ENCODE measurements around the gene LARGE1. TPM values are rescaled to one million over a fixed set of nuclear protein-coding genes. Genes with fewer than 3 reads are reported as not detected.

LARGE1 gene
- total and polyA plus RNA-seq, 2 of the 8 experiments (the other 6 are each of a cell fraction or from before 2014, with no cell fraction given) = 43.7 to 83.0 TPM

DNA sequence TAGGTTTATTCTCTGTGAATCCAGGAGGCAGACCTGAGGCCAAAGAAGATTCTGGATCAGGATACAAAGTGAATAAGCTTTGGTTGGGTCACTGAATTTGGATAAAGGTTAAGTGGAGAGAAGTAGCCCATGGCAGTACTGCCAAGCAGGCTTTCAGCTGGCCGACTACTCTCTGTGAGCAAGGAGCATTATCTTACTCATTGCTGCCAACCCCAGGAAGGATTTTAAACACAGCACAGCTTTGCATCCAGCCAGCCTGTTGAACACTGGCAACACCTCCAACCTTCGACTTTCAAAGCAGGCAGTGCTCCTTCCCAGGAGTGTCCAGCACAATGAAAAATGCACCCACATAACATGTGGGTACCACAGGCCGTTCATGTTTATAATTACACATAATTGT, 498.4 kb downstream of the LARGE1 start:
- WGBS, 2 experiments (ENCODE audit: extremely low coverage in 1 of 2, insufficient coverage in 1 of 2, insufficient read length in 1 of 2, insufficient replicate concordance in 2 of 2, low coverage in 1 of 2, low lambda C conversion rate in 2 of 2, missing lambda C conversion rate in 1 of 2) = 92% methylated on average over 3 of the region's 3 CpGs; no CpG with 5 or more reads in 1 of the 2 experiments
- TF ChIP-seq CHD1 (IDR thresholded peaks at IDR 0.05; ENCODE audit: low read depth, low read length) = no peak
- no peak for TF ChIP-seq ZNF274 (IDR thresholded peaks at IDR 0.05; ENCODE audit: borderline replicate concordance, extremely low read depth, low read length)
- no peak for TF ChIP-seq CTBP2 (IDR thresholded peaks at IDR 0.05; ENCODE audit: borderline replicate concordance, insufficient read depth, insufficient read length, low read length)
- no peak for TF ChIP-seq SUZ12 (IDR thresholded peaks at IDR 0.05; ENCODE audit: low read length)
- no peak for TF ChIP-seq RFX5 (IDR thresholded peaks at IDR 0.05; ENCODE audit: borderline replicate concordance, low read depth, low read length)

More for the DNA sequence above, 498.4 kb downstream of the LARGE1 start:
- H4K20me1 ChIP-seq (replicated peaks in 1 of 2; ENCODE audit: control insufficient read depth in 1 of 2, insufficient read depth in 2 of 2, low read length in 2 of 2) = no peaks in the 10 kb centered on the region
- CTCF ChIA-PET (ENCODE audit: partially characterized antibody) = interaction anchor here (0.6 to 1.2 kb wide), 2 partner anchors 61 to 95 kb away, joined by 3 read pairs; no protein-coding TSS in a partner anchor
- H3K18ac ChIP-seq (ENCODE audit: extremely low read depth, low read length) = no peak overlapping the region
- H2AK5ac ChIP-seq (ENCODE audit: low read depth, low read length) = no peak overlapping the region
- H3K9me3 ChIP-seq (ENCODE audit: insufficient read depth in 2 of 2, low read depth in 1 of 2, low read length in 1 of 2) = no peaks in the 10 kb centered on the region
- H3K9ac ChIP-seq (replicated peaks in 1 of 4; ENCODE audit: extremely low read depth in 1 of 4, low read depth in 3 of 4, low read length in 3 of 4) = no peak overlapping the region
- no peak overlapping the region for H3K4me2 ChIP-seq (ENCODE audit: insufficient read depth in 1 of 2, low read depth in 2 of 2, low read length in 2 of 2)
- H2BK12ac ChIP-seq (ENCODE audit: low read depth, low read length) = no peak overlapping the region
- H3K56ac ChIP-seq (replicated peaks; ENCODE audit: insufficient read length, low read depth, low read length) = no peak overlapping the region
- DNase-seq (ENCODE audit: low read depth in 1 of 2, low spot score in 2 of 2) (no peak), FAIRE-seq (no peak)
- no peaks in the 10 kb centered on the region for H3K79me1 ChIP-seq (ENCODE audit: low read depth, low read length)
- no peak overlapping the region for H4K5ac ChIP-seq (ENCODE audit: insufficient read length, low read depth, low read length)
- no peak overlapping the region for H2BK15ac ChIP-seq (ENCODE audit: low read length)
- H4K8ac ChIP-seq (ENCODE audit: extremely low read depth, insufficient read depth, low read length) = no peak overlapping the region
- H3K27me3 ChIP-seq (replicated peaks in 1 of 4; ENCODE audit: control insufficient read depth in 3 of 4, extremely low read depth in 1 of 4, insufficient read depth in 3 of 4, low read length in 3 of 4) = no peaks in the 10 kb centered on the region
- no peak overlapping the region for H2BK5ac ChIP-seq (ENCODE audit: low read depth, low read length)
- H3K4ac ChIP-seq (replicated peaks; ENCODE audit: insufficient read length, low read depth, low read length) = no peak overlapping the region
- no peak overlapping the region for H3K14ac ChIP-seq (ENCODE audit: insufficient read length)
- no peak overlapping the region for H2BK20ac ChIP-seq (ENCODE audit: low read length)
- no peaks in the 10 kb centered on the region for H3K36me3 ChIP-seq (ENCODE audit: control insufficient read depth in 2 of 4, insufficient read depth in 4 of 4, low read length in 3 of 4)
- no peaks in the 10 kb centered on the region for H3K23me2 ChIP-seq (ENCODE audit: low read depth, low read length)
- no peak overlapping the region for H3K27ac ChIP-seq (ENCODE audit: low read depth, low read length)
- no peak overlapping the region for H2BK120ac ChIP-seq (replicated peaks; ENCODE audit: low read depth, low read length)
- H3K79me2 ChIP-seq (ENCODE audit: control insufficient read depth in 1 of 2, insufficient read depth in 2 of 2, low read length in 2 of 2) = no peaks in the 10 kb centered on the region
- no peak overlapping the region for H3K23ac ChIP-seq (ENCODE audit: insufficient read length)
- no peak overlapping the region for H2AFZ ChIP-seq (ENCODE audit: low read length)
- no peak overlapping the region for H4K91ac ChIP-seq (replicated peaks; ENCODE audit: insufficient read length, low read length)
- no peak overlapping the region for H3K4me3 ChIP-seq (ENCODE audit: extremely low read depth in 1 of 4, insufficient read depth in 2 of 4, low read depth in 3 of 4, low read length in 4 of 4)
- no peaks in the 10 kb centered on the region; a peak in 1 of 7 replicates for H3K4me1 ChIP-seq (replicated peaks in 1 of 4; ENCODE audit: control insufficient read depth in 3 of 4, insufficient read depth in 4 of 4, low read length in 3 of 4)
- POLR2A ChIA-PET (ENCODE audit: partially characterized antibody) = no interaction called here
